HG03175 (cell line): ENCODE data around the gene ZGLP1.
A peak's percentile ranks its signal among the peaks of the same experiment; 100 is the strongest.
"Not testable (repeated sequence)": the region's sequence is repeated elsewhere in the genome, so short reads cannot be mapped to it uniquely, and the experiment has no call there.

ENCODE experiments used
- ATAC-seq: cut with Tn5 transposase; IDR thresholded peaks from one replicate; pipeline ENCODE4 v1.9.1; 2021; ENCODE audit warnings: mild to moderate bottlenecking, moderate library complexity; ENCODE audit not compliant: unreplicated experiment

The ZGLP1 gene

GRCh38 chr19:10309423-10309822, at the start of gene ZGLP1:
ZGLP1 (minus strand) TSS chr19:10309815.
- ATAC-seq, result no peak

- no peak for ATAC-seq
Observed at GRCh38 chr19:10356431-10356830, 46.8 kb upstream of the ZGLP1 start.

- ATAC-seq, result no peak
Observed at GRCh38 chr19:10353793-10354391, 44.3 kb upstream of the ZGLP1 start.

- ATAC-seq, result no peak
Observed at GRCh38 chr19:10352764-10353671, 43.4 kb upstream of the ZGLP1 start.

- no peak for ATAC-seq
Observed at GRCh38 chr19:10346509-10346908, 36.9 kb upstream of the ZGLP1 start.

GRCh38 chr19:10344780-10345179, 35.2 kb upstream of the ZGLP1 start:
- no peak for ATAC-seq

GRCh38 chr19:10343495-10343894, 33.9 kb upstream of the ZGLP1 start:
- ATAC-seq, result no peak

- ATAC-seq, result no peak
Observed at GRCh38 chr19:10339977-10340376, 30.4 kb upstream of the ZGLP1 start.

- peak; percentile 51 for ATAC-seq
Observed at GRCh38 chr19:10339380-10339960, 29.9 kb upstream of the ZGLP1 start, which contains the start of gene ICAM3. ICAM3 (minus strand) TSS chr19:10339624; CDS start chr19:10339614, 10 bp downstream.

- ATAC-seq, result no peak
Observed at GRCh38 chr19:10338940-10339339, 29.3 kb upstream of the ZGLP1 start.

GRCh38 chr19:10336725-10337124, 27.1 kb upstream of the ZGLP1 start:
- ATAC-seq, result not testable (repeated sequence)

- no peak for ATAC-seq
Observed at GRCh38 chr19:10335352-10335985, 25.9 kb upstream of the ZGLP1 start.

- no peak for ATAC-seq
Observed at GRCh38 chr19:10334588-10335351, 25.2 kb upstream of the ZGLP1 start.

- ATAC-seq, result no peak
Observed at GRCh38 chr19:10333758-10334587, 24.4 kb upstream of the ZGLP1 start.

GRCh38 chr19:10332965-10333757, 23.5 kb upstream of the ZGLP1 start, which contains the start of gene RAVER1:
RAVER1 (minus strand) TSS chr19:10333529; CDS start chr19:10333507, 22 bp downstream.
- ATAC-seq, result peak; percentile 85

GRCh38 chr19:10332158-10332964, 22.7 kb upstream of the ZGLP1 start:
- ATAC-seq, result peak; percentile 5

GRCh38 chr19:10329555-10329954, 19.9 kb upstream of the ZGLP1 start:
- ATAC-seq, result no peak
